Central memory CD4-positive, alpha-beta T cell (primary cell): Measurements from ENCODE around the gene CD93.

Experiments used
- DNase-seq: peaks from one replicate; pipeline ENCODE4 v3.0.0; 2022

CD93 gene

DNA sequence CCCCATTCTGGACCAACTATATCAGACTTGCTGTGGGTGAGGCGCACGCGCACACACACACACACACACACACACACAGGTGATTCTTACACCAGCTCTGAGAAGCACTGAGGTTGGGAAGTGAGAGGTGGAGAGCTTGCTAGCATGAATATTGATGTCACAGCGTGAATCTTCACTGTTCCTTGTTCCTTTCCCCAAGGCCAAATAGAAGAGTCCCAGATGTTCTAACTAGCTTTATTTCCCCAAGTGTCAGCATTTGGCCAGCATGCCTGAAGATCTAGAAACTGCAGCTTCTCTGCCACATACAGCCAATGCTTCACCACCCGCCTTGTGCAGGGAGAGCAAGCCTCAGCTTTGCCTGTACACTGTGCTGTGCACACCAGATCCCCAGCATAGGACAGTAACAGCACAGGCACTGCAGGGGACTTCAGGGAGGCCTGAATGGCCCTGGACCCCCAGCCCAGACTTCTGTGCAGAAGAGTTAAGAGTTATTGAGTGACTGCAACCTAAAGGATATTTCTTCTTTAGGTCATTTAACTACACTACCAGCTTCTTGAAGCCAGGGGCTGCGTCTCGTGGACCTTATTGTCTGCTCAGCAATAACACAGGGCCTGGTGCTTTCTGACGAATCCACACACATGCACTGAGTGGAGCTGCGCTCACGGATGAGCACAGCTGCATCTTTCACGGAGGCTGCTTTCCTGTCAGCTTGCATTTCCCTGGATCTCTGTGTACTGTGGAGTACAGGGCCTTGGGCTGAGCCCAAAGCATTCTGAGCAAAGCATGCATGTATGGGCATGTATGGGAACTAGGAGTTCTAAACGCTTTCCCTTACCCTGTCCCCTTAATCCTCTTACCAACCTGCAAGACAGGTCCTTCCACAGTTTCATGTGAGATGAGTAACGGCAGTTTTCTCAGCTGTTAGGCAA, 13.9 kb upstream of the CD93 start:
- DNase-seq = no peak

DNA sequence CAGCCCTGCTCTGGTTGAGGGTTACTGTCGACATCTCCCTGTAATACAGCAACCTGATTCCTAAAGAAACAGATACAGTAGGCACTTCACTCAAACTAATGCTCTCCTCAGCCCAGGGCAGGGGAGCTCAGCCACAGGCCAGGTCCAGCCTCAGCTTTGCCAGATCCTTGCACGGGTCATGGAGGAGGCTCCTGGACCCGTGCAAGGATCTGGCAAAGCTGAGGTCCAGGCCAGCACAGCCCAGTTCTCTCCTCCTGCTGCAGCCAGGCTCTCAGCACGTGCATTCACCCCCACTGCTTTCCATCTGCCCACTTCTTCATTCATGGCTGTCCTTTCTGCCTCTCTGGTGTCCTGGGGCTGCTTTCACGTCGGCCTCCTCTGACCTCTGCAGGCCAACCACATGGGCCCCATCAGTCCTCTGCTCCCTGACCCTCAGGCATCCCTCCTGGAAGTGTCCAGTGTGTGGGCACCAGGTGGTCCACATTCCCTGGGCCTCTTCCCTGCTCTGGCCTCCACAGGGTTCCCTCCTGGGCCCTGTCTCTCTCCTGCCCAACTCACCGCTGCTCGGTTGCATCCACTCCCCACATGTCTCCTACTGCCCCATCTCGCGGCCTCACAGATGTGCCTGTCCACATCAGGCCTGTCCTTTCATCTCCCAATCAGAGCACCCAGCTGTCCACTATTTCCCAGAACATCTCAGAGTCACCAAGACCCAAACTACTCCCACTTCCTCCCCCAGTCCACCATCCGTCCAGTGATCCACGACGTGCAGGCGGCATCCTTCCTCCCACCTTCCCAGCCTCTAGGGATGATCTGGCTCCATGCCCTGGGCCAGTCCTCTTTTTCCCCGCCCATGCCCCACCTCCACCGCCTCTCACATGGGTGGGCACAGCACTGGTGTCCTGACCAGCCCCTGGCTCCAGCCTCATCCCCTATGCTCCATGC, 11.8 kb upstream of the CD93 start:
- DNase-seq = no peak

DNA sequence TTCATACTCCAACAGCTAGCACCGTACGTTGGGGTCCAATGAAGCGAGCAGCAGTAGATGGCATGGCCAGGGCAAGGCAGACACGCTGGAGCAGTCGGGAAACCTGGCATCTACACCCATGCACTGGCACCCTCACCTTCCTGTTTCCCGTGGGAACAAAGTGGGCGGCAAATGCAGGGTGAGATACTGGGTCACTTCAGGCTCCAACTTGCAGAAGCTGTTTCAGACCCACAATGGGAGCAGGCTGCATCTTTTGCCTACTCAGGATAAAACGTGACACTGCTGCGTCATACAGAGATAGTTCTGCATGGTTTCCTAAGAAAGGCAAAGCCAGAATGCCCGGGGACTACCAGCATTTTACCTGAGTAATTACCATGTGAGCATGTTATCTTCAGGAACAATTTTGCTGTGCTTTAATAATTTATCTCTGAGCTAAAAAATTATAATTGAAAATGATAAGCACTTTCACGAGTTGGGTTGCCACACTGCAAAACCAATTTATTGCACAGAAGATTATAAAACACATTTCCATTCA, 10.9 kb upstream of the CD93 start:
- DNase-seq = no peak

DNA sequence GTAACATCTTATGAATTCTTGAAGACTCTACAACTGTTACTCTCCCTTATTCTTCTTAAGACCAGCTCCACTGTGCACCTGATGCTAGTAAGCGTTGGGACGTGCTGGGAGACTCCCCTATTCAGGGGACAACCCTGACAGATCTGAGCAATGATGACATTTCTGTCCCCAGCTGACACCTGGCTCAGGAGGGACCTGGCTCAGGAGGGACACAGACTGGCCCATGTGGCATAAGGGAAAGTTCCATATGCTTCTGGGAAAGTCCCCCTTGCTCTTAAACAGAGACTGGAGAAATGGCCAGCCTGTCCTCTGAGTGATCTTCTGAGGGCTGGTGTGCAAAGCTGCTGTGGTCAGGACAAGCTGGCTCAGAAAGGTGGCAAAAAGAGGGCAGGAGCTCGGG, 10.0 kb upstream of the CD93 start:
- DNase-seq = no peak

DNA sequence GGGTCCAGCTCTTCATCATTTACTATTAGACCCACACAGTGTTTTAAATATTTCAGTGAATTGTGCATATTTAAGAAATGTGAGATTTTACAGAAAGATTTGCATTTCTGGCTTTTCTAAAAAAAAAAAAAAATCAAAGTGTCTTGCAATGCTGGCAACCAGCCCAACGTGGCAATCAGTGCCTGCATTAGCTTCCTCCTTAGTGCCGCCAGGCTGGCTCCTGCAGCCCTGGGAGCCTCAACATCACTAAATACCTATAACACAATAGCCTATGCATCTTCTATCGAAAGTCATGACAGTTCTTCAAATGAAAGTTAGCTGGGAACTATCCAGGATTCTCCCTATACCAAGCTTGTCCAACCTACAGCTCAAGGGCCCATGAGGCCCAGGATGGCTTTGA, 9.4 kb upstream of the CD93 start:
- DNase-seq = no peak

DNA sequence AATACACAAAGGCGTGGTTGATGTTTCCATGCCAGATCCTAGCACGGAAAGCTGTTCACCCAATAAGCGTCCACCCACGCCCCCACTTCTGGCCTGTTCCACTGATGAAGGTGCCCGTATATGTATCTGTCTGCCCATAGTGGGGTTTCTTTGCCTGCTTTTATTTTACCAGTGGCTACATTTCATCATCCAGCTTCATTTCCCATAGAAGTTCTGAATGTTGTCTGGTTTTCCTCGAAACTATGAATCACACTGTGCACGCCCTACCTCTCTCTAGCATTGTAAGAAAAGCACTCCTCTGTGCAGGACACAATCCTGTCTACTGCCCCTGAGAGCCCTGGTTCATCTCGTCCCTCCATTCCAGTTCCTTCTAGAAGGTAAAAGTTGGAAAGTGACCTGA, 8.8 kb upstream of the CD93 start:
- DNase-seq = no peak

DNA sequence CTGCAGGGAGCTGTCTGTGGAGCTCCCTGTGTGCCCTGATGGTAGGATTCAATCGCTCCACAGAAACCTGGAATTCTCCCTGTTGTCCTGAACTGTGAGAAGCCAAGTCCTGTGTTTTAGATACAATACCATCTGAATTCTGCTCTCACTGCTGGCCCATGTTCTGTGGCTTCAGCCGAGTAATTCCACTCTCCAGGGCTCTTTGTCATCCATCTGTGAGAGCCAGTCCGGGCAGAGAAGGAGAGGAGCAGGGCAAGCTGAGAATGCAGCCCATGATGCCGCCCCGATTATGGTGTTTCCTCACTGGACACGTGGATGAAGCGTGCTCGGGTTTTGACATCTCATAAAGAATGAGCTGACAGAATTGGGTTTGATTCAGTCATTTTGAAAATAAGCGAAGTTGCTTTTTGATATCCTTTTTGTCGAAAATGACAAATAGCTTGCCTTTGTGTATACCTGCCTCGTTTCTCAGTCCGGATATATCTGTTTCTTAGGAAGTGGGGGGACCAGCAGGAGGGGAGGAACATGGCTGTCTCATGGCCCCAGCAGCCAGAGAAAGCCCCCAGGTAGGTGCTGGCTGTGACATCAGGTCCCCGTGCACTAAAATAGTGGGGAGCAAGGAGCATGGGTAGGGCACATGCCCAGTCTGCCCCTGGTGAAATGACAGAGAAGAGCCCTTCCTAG, 8.2 kb upstream of the CD93 start:
- DNase-seq = no peak

DNA sequence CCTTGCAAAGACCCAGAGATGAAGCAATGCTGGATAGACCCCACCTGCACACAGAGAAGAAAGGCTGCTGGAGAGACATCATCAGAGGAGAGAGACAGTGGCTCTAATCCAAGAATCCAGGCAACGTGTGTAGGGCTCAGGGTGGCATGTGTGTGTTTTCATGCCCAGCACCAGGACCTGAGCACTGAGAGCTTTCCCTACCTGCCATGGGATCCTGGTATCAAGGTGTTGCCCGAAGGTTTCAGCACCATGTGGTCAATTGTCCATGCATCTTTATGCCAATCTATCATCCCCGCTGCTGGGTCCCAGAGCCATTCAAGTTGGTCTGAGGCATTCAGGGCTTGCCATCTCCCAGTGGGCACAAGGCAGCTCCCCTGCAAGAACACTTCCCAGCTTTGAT, 7.5 kb upstream of the CD93 start:
- DNase-seq = no peak

DNA sequence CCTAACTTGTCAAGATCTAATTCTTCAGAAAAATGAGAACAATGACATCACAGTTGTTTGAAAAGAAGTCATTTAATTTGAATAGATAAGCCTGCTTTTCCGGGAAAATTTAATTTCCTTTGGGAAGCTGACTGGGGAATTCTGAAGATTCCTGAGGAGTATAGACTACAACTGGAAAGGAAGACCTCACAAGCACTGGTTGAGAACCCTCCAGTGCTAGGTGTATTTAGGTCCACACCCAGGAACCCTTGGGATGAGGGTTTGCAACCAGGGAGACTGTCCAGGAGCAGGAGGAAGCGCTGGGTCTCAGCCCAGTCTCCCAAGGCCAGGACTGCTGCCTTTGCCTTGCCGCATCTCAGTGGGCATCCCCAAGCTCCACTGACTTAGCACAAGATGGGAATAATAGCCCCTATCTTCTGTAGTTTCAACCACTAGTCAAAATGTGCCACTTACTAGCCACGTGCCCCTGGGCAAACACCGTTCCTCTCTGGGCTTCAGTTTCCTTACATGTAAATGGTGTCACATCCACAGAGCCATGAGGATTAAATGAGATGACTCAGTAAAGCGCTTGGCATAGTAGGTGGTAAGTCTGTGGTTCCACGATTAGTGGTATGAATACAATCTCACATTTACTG, 6.9 kb upstream of the CD93 start:
- no peak for DNase-seq

DNA sequence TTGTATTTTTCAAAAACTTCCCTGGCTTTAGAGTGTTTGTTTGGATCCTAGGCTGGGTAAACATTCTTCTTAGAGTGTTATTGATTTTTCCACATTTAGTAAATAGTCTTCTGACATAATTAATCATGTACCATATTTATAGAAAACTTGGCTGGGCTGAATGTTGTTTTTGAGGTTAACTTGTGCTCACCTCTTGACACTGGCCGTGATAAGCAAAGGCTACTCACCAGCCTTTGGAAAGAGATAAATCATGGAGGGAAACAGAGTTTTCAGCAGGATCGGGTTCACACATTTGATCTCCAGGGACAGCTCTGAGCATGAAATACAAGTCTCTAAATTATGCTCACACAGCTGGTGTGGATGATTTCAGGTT, 6.2 kb upstream of the CD93 start:
- DNase-seq = no peak

DNA sequence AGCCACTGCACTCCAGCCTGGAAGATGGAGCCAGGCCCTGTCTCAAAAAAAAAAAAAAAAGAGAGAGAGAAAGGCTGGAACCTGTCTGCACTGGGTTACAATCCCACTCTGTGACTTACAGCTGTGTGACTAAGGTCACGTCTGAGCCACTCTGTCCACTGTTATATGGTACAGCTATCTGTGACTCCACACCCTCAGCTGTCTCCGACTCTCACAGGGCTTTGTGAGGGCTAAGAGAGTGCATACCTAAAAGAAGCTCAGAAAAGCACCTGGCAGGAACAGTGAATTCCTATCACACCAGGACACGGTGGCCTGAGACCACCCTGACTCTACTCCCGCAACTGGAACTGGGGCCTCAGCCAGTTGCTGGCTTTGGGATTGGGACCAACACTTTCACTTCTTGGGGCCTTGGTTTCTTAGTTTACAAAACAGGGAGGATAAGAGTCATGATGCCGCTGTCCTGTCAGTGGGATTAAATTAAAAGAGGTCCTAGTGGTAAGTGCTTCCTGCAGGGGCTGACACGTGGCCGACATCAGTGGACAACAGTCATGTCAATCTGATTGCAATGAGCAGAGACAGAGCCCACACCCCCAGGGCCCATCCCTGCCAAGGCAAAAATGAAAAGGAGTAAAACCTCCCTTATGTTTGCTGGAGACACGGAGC, 5.7 kb upstream of the CD93 start:
- DNase-seq = no peak

DNA sequence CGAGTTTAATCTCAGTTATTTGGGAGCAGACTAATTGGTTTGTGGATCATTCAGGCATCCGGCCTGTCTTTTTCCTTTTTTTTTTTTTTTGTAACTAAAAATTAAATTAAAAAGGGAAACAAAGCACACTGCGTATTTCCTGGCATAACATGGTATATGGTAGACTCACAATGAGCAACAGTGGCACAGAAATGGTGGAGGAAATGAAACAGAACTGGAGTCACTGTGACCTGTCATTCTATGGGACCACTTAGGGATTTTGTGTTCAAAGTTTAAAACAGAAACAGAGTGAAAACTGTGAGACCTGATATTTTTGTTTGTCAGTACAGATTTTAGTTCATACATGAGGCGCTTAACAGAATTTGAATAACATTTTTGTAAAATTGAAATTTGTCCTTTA, 4.8 kb upstream of the CD93 start:
- no peak for DNase-seq

DNA sequence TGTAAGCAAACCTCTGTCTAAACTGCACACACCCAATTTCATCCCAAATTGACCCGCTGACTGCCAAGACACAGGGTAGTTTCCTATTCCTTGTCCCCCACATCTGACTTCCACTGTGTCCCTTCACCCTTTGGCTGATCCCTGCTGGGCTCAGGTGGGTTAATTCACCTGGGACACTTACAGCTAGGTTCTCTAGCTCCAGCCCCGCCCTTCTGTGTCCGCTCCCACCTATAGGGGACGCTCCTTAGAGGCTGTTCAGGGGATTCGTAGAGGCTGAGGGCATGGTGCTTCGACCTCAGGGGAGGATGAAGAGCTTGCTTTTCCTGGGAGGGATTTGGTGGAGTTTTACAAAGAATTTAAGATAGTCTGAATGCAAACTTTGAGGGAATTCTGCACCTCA, 4.0 kb upstream of the CD93 start:
- no peak for DNase-seq

DNA sequence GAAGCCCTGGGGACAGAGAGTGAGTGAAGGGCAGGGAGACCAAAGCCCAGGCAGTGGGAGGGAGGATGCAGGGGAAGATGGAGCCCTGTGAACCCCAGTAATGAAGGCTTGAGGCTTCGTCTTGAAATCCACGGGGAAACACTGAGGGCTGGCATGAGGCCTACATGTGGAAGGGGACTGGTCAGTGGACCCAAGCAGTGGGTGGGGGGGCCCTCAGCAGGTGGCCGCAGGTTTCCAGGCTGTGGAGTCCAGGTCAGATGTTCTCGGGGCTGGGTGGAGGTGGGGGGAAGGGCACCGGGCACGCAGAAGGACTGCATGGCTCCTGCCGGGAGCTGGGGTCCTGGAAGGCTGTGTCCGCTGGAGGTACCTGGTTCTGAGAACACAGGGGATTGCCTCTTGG, 2.7 kb upstream of the CD93 start:
- no peak for DNase-seq

DNA sequence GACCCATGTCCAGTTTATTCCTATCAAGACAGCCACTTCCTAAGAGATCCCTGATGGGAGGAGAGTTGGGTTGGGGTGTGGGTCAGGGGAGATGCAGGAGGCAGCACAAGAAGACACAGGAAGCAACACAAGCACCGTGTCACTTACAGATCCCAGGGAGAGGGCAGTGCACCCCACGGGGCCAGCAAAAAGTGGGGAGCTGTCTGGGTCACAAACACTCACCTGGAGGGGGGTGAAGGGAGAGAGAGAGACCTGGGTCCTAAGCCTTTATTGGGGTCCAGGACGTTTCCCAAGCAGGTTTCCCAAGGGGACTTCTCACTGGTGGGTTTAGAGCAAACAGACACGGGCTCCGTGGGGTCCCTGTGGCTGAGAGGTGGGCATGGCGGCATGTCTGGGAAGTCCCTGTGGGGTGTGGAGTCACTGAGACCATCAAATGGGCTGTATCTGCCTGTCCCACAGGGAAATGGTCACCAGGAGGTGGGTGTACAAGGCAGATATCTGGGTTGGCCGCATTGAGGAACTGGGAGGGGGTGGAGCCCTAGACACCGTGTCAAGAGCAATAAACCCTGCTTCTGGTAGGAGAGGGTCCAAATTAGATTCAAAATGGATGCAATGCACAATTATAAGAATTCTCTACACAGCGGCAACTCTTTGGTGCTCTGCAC, 1.6 kb upstream of the CD93 start:
- DNase-seq = no peak

DNA sequence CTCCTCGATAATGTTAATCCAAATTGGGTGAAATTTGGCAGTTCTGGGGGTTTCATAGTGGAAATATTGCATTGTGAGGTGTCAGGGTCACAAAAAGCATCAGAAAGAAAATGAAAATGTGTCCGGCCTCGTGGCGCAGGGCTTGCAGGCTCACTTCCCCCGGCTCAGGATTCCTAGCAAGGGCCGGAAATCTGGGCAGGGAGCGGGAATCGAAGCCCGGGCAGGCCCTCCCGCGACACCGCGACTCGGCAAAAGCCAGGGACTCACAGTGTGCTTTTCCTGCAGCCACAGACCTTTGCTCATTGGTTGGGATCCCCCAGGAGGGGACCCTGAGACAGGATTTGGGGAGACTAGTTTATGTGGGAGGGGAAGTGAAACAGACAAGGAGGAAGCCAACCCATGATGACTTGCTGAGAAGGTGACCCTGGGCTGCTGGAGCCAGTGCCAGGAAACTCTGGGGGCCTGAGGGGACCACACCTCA, 847 bp upstream of the CD93 start:
- no peak for DNase-seq

DNA sequence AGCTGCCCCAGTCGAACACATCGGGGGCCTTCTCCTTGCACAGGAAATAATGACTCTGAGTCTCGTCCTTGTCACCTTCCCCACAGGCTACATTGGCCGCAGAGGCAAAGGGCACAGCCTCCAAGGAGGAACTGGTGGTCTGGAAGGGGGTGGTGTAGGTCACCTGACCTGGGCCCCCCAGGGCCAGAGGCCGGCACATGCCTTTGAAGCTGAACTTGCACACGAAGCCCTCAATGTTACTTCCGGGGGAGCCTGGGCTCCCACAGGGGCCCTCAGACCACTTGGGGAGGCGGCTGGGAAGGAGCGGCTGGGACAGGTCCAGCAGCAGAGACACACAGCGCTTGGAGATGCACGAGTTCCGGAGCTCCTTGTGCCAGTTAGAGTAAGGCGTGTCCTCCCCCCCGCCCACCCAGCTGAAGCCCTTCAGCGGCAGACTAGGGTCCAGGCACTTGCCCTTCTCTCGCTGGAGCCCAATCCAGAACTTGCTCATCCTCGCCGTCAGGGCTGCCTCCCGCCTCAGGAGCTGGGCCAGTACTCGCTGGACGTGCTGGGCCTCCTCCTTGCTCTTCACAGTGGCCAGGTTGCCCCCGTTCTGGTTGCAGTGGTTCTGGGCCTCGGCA, 578 bp downstream of the CD93 start:
- peak; percentile 1 for DNase-seq

DNA sequence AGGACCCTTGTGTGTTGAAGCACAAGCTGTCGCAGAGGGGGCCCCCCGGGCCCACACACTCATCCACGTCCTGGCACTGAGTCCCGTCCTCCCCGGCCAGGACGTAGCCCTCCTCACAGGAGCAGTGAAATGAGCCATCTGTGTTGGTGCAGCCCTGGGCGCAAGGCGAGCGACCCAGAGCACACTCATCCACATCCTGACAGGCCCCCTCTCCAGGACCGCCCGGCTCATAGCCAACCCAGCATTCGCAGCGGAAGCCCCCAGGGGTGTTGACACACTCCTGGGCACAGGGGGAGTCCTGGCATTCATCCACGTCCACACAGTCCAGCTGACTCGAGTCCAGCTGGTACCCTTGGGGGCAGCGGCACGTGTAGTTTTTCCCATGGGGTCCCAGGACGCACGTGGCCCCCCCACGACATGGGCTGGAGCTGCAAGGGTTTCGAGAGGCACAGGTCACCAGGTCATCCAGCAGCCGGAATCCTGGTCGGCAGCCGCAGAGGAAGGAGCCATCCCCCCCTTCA, 1.2 kb downstream of the CD93 start:
- no peak for DNase-seq

DNA sequence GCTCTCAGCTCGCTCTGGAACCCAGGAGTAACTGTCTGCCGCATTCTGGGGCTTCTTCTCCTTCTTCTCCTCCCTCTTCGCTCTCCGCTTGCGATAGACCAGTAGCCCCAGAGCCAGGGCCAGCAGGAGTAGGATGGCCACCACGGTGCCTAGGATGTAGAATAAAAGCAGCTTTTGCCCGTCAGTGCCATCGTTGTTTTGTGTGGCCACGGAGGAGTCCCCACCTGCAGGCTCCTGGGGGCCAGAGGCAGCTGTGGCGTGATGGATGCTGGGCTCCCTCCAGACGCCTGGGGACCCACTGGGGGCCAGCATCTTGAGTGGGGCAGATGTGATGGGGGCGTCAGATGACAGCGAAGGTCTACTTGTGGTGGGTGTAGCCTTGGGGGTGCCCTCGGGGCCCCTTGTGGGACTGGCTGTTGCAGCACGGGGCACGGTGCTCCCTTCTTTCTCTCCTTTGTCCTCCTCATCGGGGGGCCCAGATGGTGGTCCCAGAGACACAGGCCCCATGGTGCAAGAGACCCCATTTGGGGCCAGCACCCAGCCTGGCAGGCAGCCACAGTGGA, 1.8 kb downstream of the CD93 start:
- DNase-seq = no peak

DNA sequence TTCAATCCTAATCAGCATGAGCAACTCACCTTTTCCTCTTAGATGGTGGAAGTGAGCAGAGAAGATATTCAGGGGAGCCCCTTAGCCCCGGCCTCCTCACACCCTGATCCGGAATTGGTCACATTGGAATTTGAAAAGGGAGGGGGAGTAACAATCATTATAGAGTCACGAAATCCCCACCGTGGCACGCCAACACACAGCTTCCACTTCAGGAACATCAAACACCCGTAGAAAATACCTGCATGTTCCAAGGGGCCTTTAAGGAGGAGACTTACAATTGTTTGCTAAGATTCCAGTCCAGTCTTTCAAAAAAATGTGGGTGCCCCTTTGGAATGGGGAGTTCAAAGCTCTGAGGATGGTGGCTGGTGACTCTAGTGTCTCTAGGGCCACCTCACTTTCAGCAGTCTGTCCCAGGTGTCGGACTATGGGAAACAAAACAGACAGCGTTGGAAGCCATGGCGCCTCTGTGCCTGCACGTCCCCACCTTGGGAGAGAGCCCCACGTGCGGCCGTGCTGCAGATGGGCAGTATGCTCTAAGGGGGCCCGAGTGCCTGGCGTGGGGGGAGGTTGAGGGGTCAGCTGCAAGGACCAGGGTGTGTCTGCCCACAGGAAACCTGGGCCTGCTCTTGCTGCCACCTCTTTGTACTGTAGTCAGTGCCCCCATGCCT, 2.4 kb downstream of the CD93 start:
- DNase-seq = no peak
